K562 (cell line): ENCODE measurements around the gene DAGLB. TPM values are rescaled to one million over a fixed set of nuclear protein-coding genes. Genes with fewer than 3 reads are reported as not detected.

Experiments used
- ATAC-seq: fragments of 200-7000 bp; cut with Tn5 transposase; 3 replicates; pipeline ENCODE4 v1.9.1; 2020; ENCODE audit warnings: moderate library complexity
- BruUV-seq: library from RNA; stranded (reverse); fragments of 400-500 nt; replicated peaks from 2 replicates; lab custom pipeline; 2021; lab: Mats Ljungman, UMichigan
- CTCF ChIA-PET: fragments of 300-600 bp; formaldehyde crosslinking; extraction: SDS; loops from one replicate; lab custom pipeline; 2021; ENCODE audit warnings: low intra/inter-chr PET ratio; lab: Yijun Ruan, JAX
- POLR2A ChIA-PET: fragments of 300-600, 350-650 bp; sonication (Branson Sonifier 250); formaldehyde crosslinking; extraction: SDS; loops from one replicate; lab custom pipeline; 2021; ENCODE audit warnings: antibody characterized with exemption, inconsistent platforms; lab: Yijun Ruan, JAX
- DNase-seq, 4 experiments: peaks; one replicate each; pipeline versions ENCODE4 v3.0.0 to v3.0.0-alpha.2; 2011 to 2018; ENCODE audit warnings: low spot score in 3 of 4, mixed read lengths in 3 of 4; ENCODE audit errors: extremely low read depth in 1 of 4
- FAIRE-seq: peaks from 2 replicates; lab custom pipeline; 2011; peaks lifted over from hg19 to GRCh38; lab: Jason Lieb, UNC
- H2AFZ ChIP-seq: 2 replicates; pipeline ENCODE4 v1.6.0; 2011; ENCODE audit warnings: low read depth, low read length, control low read depth, inconsistent platforms
- H3K27ac ChIP-seq: fragments of 200-600 bp; 3 replicates; pipeline ENCODE4 v1.8.0; 2011; ENCODE audit warnings: low read depth, mild to moderate bottlenecking, control low read depth, inconsistent platforms, low read length, moderate library complexity, mixed read lengths; ENCODE audit errors: extremely low read depth
- H3K27me3 ChIP-seq, 2 experiments: fragments of 300-600 bp in 1 of 2; 2 replicates in 1 of 2; 3 replicates in 1 of 2; pipeline versions ENCODE4 v1.6.0 to v1.8.0; 2011; ENCODE audit warnings: inconsistent platforms in 2 of 2, low read length in 2 of 2, mild to moderate bottlenecking in 1 of 2, mixed read lengths in 1 of 2, moderate library complexity in 1 of 2; ENCODE audit not compliant: control insufficient read depth in 2 of 2, insufficient read depth in 2 of 2
- H3K36me3 ChIP-seq: fragments of 300-600 bp; 3 replicates; pipeline ENCODE4 v1.8.0; 2011; ENCODE audit warnings: mild to moderate bottlenecking, low read length, inconsistent platforms; ENCODE audit not compliant: control insufficient read depth, insufficient read depth
- H3K4me1 ChIP-seq, 2 experiments: fragments of 200-600 bp in 1 of 2; replicated peaks in 1 of 2; 2 replicates in 1 of 2; 3 replicates in 1 of 2; pipeline versions ENCODE4 v1.5.1 to v1.8.0; 2011; ENCODE audit warnings: inconsistent platforms in 2 of 2, low read length in 2 of 2, mild to moderate bottlenecking in 1 of 2, mixed read lengths in 1 of 2, moderate library complexity in 1 of 2; ENCODE audit not compliant: control insufficient read depth in 2 of 2, insufficient read depth in 2 of 2
- H3K4me2 ChIP-seq: 2 replicates; pipeline ENCODE4 v1.6.1; 2011; ENCODE audit warnings: low read length, control low read depth, inconsistent platforms, mixed read lengths; ENCODE audit not compliant: insufficient read depth
- H3K4me3 ChIP-seq: fragments of 200-600 bp; sonication (generic), shearing (Covaris generic); 2 replicates; pipeline ENCODE4 v1.5.1; 2016; ENCODE audit warnings: control low read depth, inconsistent platforms
- H3K79me2 ChIP-seq: fragments of 200-600 bp; 3 replicates; pipeline ENCODE4 v1.8.0; 2011; ENCODE audit warnings: low read length, inconsistent platforms; ENCODE audit not compliant: control insufficient read depth, insufficient read depth
- H3K9ac ChIP-seq, 2 experiments: 2 replicates each; pipeline versions ENCODE4 v1.6.0 to v1.6.1; 2011; ENCODE audit warnings: low read depth in 2 of 2, low read length in 2 of 2, control low read depth in 1 of 2, inconsistent platforms in 1 of 2, mild to moderate bottlenecking in 1 of 2, mixed read lengths in 1 of 2; ENCODE audit not compliant: insufficient read depth in 1 of 2
- H3K9me1 ChIP-seq: one replicate; pipeline ENCODE4 v1.6.0; 2011; ENCODE audit warnings: inconsistent platforms, mild to moderate bottlenecking, low read length, moderate library complexity; ENCODE audit not compliant: control insufficient read depth, insufficient read depth
- H3K9me3 ChIP-seq: replicated peaks from 2 replicates; pipeline ENCODE4 v1.5.1; 2011; ENCODE audit warnings: low read depth, low read length, inconsistent platforms; ENCODE audit not compliant: control insufficient read depth, insufficient read depth
- H4K20me1 ChIP-seq: replicated peaks from 2 replicates; pipeline ENCODE4 v1.6.1; 2011; ENCODE audit warnings: low read length, inconsistent platforms, mixed read lengths; ENCODE audit not compliant: control insufficient read depth, insufficient read depth
- ADNP ChIP-seq: fragments of 200-800 bp; sonication (Bioruptor generic); IDR thresholded peaks from 2 replicates; pipeline ENCODE4 v1.6.1; 2016; ENCODE audit warnings: missing genetic modification characterization, missing compliant biosample characterization
- LARP7 ChIP-seq: fragments of 450-650 bp; IDR thresholded peaks from 2 replicates; pipeline ENCODE4 v1.6.1; 2016
- MCM5 ChIP-seq: fragments of 450-650 bp; IDR thresholded peaks from 2 replicates; pipeline ENCODE4 v1.6.1; 2016; ENCODE audit warnings: low read depth
- MEF2D ChIP-seq: conservative IDR thresholded peaks from 2 replicates; pipeline ENCODE4 v1.6.1; 2016; ENCODE audit warnings: low read depth, missing genetic modification characterization, missing compliant biosample characterization
- NR2F6 ChIP-seq: fragments of 450-650 bp; formaldehyde crosslinking; IDR thresholded peaks from 2 replicates; pipeline ENCODE4 v1.4.0; 2020; ENCODE audit warnings: mild to moderate bottlenecking
- PHF21A ChIP-seq: fragments of 450-650 bp; IDR thresholded peaks from 2 replicates; pipeline ENCODE4 v1.6.1; 2017; ENCODE audit warnings: low read depth, borderline replicate concordance
- ZHX1 ChIP-seq: fragments of 150-350 bp; conservative IDR thresholded peaks from 2 replicates; pipeline ENCODE4 v1.6.1; 2014; ENCODE audit warnings: low read length
- ZNF140 ChIP-seq: fragments of 250-450 bp; sonication (Bioruptor Pico); IDR thresholded peaks from 2 replicates; pipeline ENCODE4 v1.8.0; 2021; ENCODE audit warnings: moderate library complexity, mild to moderate bottlenecking, inconsistent platforms
- ZNF318 ChIP-seq, 2 experiments: fragments of 450-650 bp; IDR thresholded peaks; 2 replicates each; pipeline ENCODE4 v1.6.1; 2016; ENCODE audit warnings: mild to moderate bottlenecking in 2 of 2, borderline replicate concordance in 1 of 2, low read depth in 1 of 2, moderate library complexity in 1 of 2
- WGBS: fragments of 100-300 bp; shearing (Covaris generic); methylation state at CpG from one replicate; pipeline ENCODE4 v1.1.6; 2016; ENCODE audit warnings: low coverage, mixed read lengths; ENCODE audit not compliant: insufficient coverage; ENCODE audit errors: missing lambda C conversion rate; 5-methylcytosine and 5-hydroxymethylcytosine counted together
- in situ Hi-C: fragments of 300-500 bp; cut with MboI; formaldehyde crosslinking; loops from 4 replicates; pipeline ENCODE4 v1.15.0; 2018; ENCODE audit warnings: inconsistent platforms, mixed read lengths
- intact Hi-C: fragments of 100-400 bp; cut with micrococcal nuclease; formaldehyde crosslinking; loops from 2 replicates; pipeline ENCODE4 v1.14.2; 2022
- polyA plus RNA-seq, 8 experiments: library from polyadenylated mRNA; depleted of rRNA in 4 of 8; stranded (reverse) in 5 of 8; unstranded in 3 of 8; fragments of >200 nt; fragmentation: Nextera tagmentation in 2 of 8; fragmentation: Illumina TruSeq in 1 of 8; extraction: Ambion mirVana in 2 of 8; extraction: Trizol in 1 of 8; gene quantifications; 2 replicates each; pipeline versions ENCODE4 v1.2.1 to v1.2.3, GENCODE V29; 2011 to 2014; ENCODE audit warnings: inconsistent platforms in 1 of 8, missing spikeins in 1 of 8
- total RNA-seq, 7 experiments: library from RNA; depleted of rRNA in 6 of 7; stranded (reverse); fragments of >200 nt in 6 of 7; fragmentation: Illumina TruSeq in 2 of 7; extraction: Trizol in 2 of 7; gene quantifications; 2 replicates each; pipeline versions ENCODE4 v1.2.1 to v1.2.3, GENCODE V29; 2011 to 2021; ENCODE audit warnings: low replicate concordance in 1 of 7

The DAGLB gene
- total and polyA plus RNA-seq, 9 of the 15 experiments (the other 6 are each of a cell fraction or from before 2014, with no cell fraction given): 0.92 to 16.4 (median 9.3) TPM

- Histone ChIP-seq H3K4me2 (no peak overlapping the region), H3K4me3 (no peak overlapping the region), H3K9me1 (no peaks in the 10 kb centered on the region), H3K9me3 (no peaks in the 10 kb centered on the region), H3K36me3 (peaks cover 86% of the 10 kb centered on the region), H4K20me1 (no peaks in the 10 kb centered on the region), H3K27ac (no peak overlapping the region), H3K27me3 (no peaks in the 10 kb centered on the region), H2AFZ (no peak overlapping the region), H3K79me2 (no peaks in the 10 kb centered on the region), H3K9ac (no peak overlapping the region), H3K4me1 (peaks cover 0 to 6% of the 10 kb centered on the region in 2 experiments; a peak in 1 of 5 replicates)
- ChIA-PET POLR2A (interaction anchor here (0.8 kb wide), 1 partner anchor 12 kb away, joined by 3 read pairs; no protein-coding TSS in a partner anchor), CTCF (no interaction called here)
- in situ Hi-C loops (no loop called here), intact Hi-C loops (no loop called here)
- 82% methylated on average over 4 of the region's 4 CpGs for WGBS
- DNase-seq (no peak), ATAC-seq (no peak), FAIRE-seq (peak; percentile 57)
- no TSS peak for BruUV-seq
- no peak for TF ChIP-seq ZNF318 (IDR thresholded peaks at IDR 0.05; ENCODE audit: borderline replicate concordance in 1 of 2, low read depth in 1 of 2)
- no peak for TF ChIP-seq MCM5
- TF ChIP-seq LARP7: no peak
- TF ChIP-seq ZHX1: no peak
- no peak for TF ChIP-seq ADNP (tag)
- no peak for TF ChIP-seq ZNF140 (CRISPR knock-in tag)
- no peak for TF ChIP-seq MEF2D (tag)
- no peak for TF ChIP-seq PHF21A
- TF ChIP-seq NR2F6: no peak
These were observed 40.3 kb downstream of the DAGLB start for GRCh38 chr7:6407434-6407833.
